Stimulated activated CD4-positive, alpha-beta T cell treated with anti-CD3 and anti-CD28 coated beads, Interleukin-4, amount 100 ng/mL, for 24 hours (primary cell): ENCODE measurements around the gene FGD3.

Source experiments
- DNase-seq: peaks from one replicate; pipeline ENCODE4 v3.0.0-alpha.2; 2020

The FGD3 gene

GRCh38 chr9:93035106-93035660 lies 87.9 kb downstream of the FGD3 start:
- DNase-seq = no peak

DNA sequence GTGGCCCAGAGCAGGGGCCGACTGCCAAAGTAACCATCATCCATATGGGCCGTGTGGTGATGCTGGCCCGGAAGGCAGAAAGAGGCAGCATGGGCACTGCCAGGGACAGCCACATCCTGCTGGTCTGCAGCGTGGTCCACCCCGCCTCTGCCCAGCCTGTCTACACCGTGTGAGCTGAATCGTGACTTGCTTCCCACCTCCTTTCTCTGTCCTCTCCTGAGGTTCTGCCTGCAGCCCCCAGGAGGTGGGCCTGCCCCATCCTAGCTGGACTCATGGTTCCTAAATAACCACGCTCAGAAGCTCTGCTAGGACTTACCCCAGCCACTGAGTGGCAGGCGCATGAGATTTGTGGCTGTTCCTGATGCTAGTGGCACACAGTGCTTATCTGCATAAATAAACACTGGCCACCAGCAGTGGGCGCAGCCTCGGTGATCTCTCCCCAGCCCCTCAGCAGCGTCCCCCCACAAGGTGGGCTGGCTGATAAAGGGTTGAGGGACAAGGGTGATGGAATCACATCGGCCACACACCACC lies 88.6 kb downstream of the FGD3 start:
- no peak for DNase-seq

DNA sequence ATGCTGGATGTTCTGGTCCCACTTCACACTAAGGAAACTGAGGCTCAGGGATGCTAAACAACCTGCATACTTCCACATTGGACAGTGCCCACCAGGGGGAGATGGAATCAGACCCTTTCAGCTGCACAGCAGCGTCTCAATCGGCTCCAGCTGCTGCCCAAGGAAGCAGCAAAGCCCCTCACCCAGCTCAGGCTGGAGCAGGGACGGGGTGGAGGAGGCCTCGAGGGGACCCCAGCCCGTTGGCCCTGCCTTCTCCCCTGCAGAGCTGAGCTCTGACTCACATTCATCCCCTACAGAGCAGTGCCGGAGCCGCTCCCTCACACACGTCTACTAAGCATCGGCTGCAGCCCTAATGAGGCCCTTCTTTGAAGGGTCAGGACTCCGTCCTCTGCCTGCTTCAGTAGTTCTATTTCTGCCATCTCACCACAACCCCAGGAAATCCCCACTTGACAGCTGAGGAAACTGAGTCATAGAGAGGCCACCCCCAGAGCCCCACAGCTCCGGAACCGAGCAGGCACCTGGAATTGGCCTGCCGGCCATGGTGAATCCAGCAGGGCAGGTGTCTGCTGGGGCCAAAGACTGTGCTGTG lies 89.7 kb downstream of the FGD3 start:
- no peak for DNase-seq

DNA sequence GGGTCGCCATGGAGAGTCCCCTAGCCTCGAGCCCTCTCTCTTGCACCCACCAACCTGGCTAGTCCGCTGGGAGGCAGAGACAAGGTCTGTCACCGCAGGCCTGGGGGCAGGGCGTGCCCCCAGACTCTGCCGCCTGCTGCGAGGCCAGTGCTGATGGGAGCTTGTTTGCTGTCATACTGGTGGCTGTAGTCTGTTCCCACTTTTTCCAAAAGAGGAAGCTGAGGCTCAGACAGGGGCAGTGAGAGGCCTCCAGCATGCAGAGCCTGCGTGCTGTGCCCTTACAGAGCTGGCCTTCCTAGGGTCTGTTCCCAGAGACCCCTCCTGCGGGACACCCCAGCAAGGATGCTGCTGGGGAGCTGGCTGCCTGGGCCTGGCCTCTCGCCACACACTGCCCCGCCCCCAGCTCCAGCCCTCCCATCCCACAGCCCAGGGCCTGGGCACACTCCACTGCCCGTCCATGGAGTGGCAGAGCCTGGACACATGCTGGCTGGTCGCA lies 90.2 kb downstream of the FGD3 start:
- no peak for DNase-seq

GRCh38 chr9:93038918-93039317 lies 91.6 kb downstream of the FGD3 start:
- no peak for DNase-seq

DNA sequence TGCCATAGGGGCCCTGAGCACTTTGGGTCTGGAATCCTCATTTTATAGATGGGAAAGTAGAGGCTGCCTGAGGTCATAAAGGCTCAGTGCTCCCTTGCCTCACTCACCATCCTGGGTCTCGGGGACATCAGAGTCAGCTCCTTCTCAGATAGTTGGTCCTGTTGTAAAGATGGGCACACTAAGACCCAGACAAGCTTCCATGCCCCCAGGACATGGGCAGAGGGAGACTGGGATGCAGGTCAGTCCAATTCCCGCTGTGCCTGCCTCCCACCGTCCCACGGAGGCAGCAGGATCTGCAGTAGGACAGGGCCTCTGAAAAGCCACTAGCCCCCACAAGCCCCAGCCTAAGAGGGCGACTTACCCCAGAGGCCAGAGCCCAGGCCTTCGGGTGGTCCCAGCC lies 92.1 kb downstream of the FGD3 start:
- DNase-seq = no peak

- DNase-seq = no peak
Measured at GRCh38 chr9:93039976-93040375, 92.7 kb downstream of the FGD3 start.

DNA sequence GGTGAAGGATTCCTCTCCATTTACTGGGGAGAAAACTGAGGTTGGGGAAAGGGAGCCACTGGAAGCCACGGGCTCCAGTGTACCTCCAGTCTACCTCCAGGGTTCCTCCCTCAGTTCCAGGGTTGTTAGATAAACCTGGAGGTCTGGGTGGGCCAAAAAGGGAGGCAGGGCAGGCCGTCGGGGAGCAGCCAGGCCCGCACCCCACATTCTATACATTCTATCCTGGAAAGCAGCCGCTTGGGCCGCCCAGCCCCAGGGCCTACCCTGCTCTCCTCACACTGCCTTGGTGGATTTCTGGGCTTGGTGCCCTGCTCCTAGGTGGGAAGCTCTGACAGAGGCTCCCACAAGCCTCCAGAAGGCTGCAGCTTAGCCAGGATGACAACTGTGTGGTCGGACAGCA lies 93.1 kb downstream of the FGD3 start:
- DNase-seq = no peak

- no peak for DNase-seq
Measured at GRCh38 chr9:93041108-93041802, 93.9 kb downstream of the FGD3 start.

DNA sequence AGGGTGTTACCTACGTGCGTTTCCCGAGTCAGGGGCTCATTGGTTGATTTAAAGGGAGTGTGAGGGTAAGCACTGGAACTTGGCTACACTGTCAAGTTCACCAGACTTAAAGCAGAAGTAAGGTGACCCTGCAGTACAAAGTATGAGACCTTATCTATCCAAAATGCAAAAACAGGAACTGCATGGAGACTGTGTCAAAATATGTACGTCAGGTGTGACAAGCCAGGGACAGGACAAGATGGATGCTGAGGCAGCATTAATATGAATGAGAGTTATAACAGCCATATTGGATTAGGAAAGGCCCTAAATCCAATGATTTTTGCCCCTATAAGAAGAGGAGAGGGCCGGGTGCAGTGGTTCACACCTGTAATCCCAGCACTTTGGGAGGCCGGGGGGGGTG lies 95.8 kb downstream of the FGD3 start:
- DNase-seq = no peak

GRCh38 chr9:93045521-93045920 lies 98.2 kb downstream of the FGD3 start:
- no peak for DNase-seq

DNA sequence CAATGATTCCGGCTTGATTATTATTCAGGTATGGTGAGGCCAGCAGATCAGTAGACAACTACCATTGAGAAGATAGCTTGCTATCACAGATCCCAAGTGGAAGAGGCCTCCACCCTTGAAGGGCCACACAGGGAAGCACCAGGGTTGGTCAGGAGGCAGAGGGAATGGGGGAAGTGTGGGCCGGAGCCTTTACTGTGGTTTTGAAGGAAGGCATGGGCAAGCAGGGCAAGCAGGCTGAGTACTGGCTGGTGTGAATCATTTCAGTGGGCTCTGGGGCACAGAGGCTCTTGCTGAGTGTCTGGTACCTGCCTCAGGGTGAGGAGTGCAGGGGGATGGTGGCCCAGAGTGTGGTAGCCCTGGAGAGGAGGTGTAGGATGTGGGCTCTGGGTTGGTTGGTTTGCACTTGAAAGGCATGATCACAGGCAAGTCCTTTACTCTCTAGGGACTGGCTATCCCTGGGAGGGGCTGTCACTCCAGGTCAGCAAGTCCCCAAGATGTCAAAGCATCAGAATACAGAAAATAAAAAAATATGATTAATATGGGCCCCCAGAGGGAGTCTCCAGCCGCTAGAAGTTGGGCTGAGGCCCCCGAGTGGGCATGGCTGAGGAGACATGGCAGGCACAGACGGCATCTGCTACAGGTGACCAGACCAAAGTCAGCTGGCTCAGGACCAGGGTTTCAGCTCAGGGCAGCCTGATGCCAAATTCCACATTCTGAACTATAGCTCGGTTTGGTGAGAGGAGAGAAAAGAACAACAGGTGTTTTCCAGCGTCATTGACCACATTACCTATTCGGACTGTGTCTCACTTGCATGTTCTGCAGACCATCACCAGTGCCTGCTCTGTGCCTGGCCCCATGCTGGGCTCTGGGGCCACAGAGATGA lies 101.5 kb downstream of the FGD3 start:
- DNase-seq = no peak

DNA sequence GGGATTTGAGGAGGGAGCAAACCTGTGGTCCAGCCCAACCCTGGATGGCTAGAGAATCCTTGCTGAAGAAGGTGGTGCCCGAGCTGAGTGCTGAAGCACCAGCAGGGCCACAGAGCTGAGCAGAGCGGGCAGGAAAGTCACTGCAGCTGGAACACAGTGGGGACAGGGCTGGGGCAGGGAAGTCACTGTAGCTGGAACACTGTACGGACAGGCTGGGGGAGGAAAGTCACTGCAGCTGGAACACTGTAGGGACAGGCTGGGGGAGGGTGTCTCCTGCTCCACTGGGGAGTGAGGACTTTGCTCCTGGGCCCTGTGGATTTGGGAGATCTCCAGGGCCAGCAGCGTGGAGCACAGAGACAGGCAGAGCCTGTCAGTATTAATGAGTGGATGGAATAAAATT lies 102.2 kb downstream of the FGD3 start:
- DNase-seq = no peak

DNA sequence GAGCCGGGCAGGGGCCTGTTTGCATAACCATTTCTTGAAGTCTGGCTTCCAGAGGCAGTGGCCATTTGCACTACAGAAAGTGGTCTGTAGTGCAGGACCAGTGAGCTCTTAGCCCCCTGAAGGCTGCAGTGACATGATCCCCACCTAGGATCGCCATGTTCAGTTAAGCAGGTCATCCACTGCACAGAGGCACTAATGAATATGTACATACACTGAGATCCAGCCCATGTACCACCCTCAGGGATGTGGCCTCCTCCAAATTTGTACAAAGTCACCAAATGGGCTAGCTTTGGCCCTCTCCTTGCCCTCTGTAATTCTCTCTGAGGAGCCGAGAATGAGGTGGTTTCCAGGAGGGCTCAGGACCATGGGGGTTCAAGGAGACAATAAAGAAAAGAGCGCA lies 102.9 kb downstream of the FGD3 start:
- no peak for DNase-seq

GRCh38 chr9:93051680-93052089 lies 104.4 kb downstream of the FGD3 start:
- no peak for DNase-seq

DNA sequence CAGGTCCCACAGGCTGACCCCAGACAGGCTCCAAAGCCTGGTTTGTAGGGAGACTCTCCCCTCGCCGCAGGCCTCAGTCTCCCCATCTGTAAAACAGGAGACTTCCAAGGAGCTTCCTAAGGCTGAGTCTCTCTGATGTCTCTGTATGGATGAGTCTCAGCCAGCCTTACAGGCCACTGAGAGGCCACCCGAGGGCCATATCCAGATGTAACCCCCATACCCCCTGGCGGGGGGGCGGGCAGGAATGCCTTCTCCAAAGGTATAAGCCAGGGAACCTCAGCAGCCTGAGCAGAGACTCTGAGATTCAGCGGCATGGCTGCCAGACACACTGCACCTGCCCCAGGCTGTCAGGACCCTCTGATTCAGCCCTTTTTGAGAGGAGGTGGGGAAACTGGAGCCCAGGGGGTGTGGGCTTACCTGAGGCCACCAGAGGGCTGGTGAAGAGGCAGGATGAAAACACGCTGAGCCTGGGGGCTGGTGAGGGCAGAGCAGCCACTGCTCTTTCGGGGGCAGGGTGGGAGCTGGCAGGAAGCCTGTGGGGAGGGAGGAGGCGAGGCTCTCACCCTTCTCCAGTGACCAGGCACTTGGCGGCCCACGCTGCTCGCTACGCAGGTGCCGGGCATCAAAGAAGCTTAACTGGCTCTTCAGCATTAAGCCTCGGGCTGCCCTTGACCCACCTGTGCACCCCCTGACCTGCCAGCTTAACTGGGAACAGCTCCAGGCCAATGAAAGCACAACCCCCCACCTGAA lies 105.6 kb downstream of the FGD3 start:
- no peak for DNase-seq

DNA sequence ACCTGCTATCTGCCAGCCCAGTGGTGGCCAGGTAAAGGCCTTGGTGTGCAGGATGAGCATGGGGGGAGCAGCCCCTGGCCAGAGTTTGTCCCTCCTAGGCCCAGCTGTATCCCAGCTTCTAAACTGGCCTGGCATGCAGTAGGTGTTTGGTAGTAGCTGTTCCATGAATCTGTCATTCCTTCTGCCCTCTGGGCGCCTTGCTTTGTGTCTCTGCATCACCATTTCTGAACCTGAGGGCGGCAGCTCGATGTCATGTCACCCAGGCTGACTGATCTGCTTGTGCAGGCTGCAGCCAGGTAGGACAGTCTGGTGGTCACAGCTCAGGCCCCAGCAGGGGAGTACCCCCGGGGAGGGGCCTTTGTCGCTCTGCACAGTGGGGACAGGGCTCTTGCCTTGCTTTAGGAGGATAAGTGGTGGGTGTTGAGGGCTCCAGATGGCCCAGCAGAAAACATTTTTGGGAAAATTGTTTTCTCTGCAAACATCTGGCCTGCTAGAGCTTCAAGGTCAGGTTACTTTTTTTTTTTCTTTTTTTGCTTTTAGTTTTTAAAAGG lies 106.5 kb downstream of the FGD3 start:
- DNase-seq = no peak

DNA sequence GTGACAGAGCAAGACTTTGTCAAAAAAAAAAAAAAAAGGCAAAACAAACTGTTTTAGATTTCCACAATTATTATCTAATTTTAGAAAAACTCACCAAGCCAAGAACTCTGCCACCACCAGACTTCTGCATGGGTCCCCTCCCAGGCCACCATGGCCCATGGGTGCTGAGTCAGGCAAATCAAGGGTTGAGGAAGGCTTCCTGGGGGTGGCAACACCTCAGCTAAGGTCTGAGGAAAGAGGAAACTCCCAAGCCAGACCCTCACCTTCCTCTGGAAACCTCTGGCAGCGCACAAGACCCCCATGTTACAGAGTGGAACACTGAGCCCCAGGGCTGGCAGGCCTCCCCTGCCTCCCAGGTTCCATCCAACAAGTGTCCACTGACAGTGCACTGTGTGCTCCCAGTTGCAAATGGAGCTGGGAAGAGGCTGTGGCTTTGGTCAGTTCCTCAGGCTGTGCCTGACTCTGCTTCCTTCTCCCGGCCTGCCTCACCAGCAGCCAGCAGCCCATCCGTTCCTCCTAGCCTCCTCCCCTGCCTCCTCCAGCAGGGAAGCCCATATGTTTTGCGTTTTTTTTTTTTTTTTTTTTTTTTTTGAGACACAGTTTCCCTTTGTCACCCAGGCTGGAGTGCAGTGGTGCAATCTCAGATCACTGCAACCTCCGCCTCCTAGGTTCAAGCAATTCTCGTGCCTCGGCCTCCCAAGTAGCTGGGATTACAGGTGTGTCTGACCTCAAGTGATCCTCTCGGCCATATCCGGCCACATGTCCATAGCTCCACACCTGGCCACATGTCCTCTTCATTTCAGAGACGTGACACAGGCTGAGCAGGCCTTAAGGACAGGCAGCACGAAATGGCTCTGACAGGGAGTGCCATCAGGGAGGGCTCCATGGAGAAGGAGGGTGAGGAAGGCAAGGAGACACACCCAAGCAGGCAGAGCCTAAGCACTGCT lies 107.7 kb downstream of the FGD3 start:
- no peak for DNase-seq

DNA sequence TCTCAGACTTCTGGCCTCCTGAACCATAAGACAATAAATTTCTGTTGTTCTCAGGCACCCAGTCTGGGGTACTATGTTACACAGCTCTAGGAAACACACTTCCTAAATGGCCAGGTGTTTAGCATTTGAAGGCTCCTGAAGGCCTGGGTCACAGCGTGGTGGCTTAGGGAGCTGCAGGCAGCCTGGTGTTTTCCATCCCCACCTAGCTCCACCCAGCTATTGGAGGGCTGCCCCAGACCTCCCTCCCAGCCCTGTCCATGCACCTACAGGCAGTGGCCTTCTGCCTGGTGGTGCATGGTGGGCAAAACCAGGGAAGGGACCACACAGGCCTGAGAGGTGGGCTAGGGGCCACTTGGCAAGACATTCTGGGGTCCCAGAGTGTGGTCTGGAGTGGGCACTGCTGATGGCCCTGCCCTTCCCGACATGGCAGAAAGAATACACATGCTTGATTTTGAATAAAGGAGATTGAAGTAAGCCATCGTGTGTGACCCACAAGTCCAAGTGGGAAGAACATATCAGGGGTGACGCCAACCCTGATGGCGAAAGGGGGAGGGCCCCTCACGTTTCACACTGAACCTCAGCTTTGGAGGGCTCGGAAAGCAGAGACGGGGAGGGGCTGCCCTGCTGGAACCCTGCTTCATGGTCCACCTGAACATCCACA lies 109.8 kb downstream of the FGD3 start:
- DNase-seq = no peak

GRCh38 chr9:93057703-93058354 lies 110.5 kb downstream of the FGD3 start:
- no peak for DNase-seq
